ENCODE measurements around the gene SMURF1. TPM values are rescaled to one million over a fixed set of nuclear protein-coding genes. Genes with fewer than 3 reads are reported as not detected.

SMURF1 gene
- total and polyA plus RNA-seq, 2 of the 8 experiments (the other 6 are each of a cell fraction or from before 2014, with no cell fraction given): 9.6 to 24.5 TPM

DNA sequence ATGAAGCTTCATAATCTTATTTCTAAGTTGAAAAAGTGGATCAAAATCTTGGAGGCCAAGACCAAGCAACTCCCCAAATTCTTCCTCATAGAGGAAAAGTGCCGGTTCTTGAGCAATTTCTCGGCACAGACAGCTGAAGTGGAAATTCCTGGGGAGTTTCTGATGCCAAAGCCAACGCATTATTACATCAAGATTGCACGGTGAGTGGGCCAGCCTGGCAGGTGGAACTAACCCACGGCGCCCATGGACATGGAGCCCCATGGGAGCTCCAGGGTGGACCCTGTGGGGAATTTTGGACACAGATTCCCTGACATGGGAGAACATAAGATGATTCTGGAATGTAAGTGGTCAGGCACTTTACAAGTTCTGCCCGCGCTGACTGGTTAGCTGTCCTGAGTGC, 139.7 kb downstream of the SMURF1 start (continued):
- TF ChIP-seq, protein P1, sequence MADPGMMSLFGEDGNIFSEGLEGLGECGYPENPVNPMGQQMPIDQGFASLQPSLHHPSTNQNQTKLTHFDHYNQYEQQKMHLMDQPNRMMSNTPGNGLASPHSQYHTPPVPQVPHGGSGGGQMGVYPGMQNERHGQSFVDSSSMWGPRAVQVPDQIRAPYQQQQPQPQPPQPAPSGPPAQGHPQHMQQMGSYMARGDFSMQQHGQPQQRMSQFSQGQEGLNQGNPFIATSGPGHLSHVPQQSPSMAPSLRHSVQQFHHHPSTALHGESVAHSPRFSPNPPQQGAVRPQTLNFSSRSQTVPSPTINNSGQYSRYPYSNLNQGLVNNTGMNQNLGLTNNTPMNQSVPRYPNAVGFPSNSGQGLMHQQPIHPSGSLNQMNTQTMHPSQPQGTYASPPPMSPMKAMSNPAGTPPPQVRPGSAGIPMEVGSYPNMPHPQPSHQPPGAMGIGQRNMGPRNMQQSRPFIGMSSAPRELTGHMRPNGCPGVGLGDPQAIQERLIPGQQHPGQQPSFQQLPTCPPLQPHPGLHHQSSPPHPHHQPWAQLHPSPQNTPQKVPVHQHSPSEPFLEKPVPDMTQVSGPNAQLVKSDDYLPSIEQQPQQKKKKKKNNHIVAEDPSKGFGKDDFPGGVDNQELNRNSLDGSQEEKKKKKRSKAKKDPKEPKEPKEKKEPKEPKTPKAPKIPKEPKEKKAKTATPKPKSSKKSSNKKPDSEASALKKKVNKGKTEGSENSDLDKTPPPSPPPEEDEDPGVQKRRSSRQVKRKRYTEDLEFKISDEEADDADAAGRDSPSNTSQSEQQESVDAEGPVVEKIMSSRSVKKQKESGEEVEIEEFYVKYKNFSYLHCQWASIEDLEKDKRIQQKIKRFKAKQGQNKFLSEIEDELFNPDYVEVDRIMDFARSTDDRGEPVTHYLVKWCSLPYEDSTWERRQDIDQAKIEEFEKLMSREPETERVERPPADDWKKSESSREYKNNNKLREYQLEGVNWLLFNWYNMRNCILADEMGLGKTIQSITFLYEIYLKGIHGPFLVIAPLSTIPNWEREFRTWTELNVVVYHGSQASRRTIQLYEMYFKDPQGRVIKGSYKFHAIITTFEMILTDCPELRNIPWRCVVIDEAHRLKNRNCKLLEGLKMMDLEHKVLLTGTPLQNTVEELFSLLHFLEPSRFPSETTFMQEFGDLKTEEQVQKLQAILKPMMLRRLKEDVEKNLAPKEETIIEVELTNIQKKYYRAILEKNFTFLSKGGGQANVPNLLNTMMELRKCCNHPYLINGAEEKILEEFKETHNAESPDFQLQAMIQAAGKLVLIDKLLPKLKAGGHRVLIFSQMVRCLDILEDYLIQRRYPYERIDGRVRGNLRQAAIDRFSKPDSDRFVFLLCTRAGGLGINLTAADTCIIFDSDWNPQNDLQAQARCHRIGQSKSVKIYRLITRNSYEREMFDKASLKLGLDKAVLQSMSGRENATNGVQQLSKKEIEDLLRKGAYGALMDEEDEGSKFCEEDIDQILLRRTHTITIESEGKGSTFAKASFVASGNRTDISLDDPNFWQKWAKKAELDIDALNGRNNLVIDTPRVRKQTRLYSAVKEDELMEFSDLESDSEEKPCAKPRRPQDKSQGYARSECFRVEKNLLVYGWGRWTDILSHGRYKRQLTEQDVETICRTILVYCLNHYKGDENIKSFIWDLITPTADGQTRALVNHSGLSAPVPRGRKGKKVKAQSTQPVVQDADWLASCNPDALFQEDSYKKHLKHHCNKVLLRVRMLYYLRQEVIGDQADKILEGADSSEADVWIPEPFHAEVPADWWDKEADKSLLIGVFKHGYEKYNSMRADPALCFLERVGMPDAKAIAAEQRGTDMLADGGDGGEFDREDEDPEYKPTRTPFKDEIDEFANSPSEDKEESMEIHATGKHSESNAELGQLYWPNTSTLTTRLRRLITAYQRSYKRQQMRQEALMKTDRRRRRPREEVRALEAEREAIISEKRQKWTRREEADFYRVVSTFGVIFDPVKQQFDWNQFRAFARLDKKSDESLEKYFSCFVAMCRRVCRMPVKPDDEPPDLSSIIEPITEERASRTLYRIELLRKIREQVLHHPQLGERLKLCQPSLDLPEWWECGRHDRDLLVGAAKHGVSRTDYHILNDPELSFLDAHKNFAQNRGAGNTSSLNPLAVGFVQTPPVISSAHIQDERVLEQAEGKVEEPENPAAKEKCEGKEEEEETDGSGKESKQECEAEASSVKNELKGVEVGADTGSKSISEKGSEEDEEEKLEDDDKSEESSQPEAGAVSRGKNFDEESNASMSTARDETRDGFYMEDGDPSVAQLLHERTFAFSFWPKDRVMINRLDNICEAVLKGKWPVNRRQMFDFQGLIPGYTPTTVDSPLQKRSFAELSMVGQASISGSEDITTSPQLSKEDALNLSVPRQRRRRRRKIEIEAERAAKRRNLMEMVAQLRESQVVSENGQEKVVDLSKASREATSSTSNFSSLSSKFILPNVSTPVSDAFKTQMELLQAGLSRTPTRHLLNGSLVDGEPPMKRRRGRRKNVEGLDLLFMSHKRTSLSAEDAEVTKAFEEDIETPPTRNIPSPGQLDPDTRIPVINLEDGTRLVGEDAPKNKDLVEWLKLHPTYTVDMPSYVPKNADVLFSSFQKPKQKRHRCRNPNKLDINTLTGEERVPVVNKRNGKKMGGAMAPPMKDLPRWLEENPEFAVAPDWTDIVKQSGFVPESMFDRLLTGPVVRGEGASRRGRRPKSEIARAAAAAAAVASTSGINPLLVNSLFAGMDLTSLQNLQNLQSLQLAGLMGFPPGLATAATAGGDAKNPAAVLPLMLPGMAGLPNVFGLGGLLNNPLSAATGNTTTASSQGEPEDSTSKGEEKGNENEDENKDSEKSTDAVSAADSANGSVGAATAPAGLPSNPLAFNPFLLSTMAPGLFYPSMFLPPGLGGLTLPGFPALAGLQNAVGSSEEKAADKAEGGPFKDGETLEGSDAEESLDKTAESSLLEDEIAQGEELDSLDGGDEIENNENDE (IDR thresholded peaks at IDR 0.05; ENCODE audit: insufficient replicate concordance, low read length): no peak
- TF ChIP-seq KDM4A (IDR thresholded peaks at IDR 0.05; ENCODE audit: low read depth, low read length, severe bottlenecking): no peak
- no peak for TF ChIP-seq ASH2L (IDR thresholded peaks at IDR 0.05; ENCODE audit: low read length)
- TF ChIP-seq, protein P2, sequence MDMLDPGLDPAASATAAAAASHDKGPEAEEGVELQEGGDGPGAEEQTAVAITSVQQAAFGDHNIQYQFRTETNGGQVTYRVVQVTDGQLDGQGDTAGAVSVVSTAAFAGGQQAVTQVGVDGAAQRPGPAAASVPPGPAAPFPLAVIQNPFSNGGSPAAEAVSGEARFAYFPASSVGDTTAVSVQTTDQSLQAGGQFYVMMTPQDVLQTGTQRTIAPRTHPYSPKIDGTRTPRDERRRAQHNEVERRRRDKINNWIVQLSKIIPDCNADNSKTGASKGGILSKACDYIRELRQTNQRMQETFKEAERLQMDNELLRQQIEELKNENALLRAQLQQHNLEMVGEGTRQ (IDR thresholded peaks at IDR 0.05; ENCODE audit: low read length): no peak
- TF ChIP-seq FOSL1 (IDR thresholded peaks at IDR 0.05; ENCODE audit: insufficient read depth, low read depth, low read length): no peak
- no peak for TF ChIP-seq GTF2F1 (IDR thresholded peaks at IDR 0.05; ENCODE audit: borderline replicate concordance, low read depth, low read length)
- TF ChIP-seq CHD1 (IDR thresholded peaks at IDR 0.05; ENCODE audit: low read depth, low read length): no peak
- no peak for TF ChIP-seq TCF12 (IDR thresholded peaks at IDR 0.05; ENCODE audit: low read depth, low read length)
- TF ChIP-seq CHD2 (IDR thresholded peaks at IDR 0.05; ENCODE audit: low read length): no peak
- no peak for TF ChIP-seq GABPA (IDR thresholded peaks at IDR 0.05; ENCODE audit: borderline replicate concordance, insufficient read depth, low read length)
- TF ChIP-seq RXRA (IDR thresholded peaks at IDR 0.05; ENCODE audit: insufficient read depth, low read depth, low read length): no peak

Data from H1 (cell line).